Lung (tissue), 12 donors: ENCODE results near the gene DAGLA. TPM values are rescaled to one million over a fixed set of nuclear protein-coding genes. Genes with fewer than 3 reads are reported as not detected.

Experiments
- ATAC-seq: fragments of 200-7000 bp; cut with Tn5 transposase; one replicate; pipeline ENCODE4 v1.9.1; 2020; ENCODE audit warnings: moderate number of reproducible peaks; ENCODE audit not compliant: insufficient read depth, low FRiP score
- DNase-seq, 3 donors: peaks; one replicate each; pipeline ENCODE4 v3.0.0-alpha.2; 2013 to 2017
- H3K27ac ChIP-seq, 2 donors: one replicate each; pipeline ENCODE4 v1.5.1; 2013; ENCODE audit warnings: mild to moderate bottlenecking in 2 of 2, moderate library complexity in 2 of 2, control low read depth in 1 of 2, inconsistent platforms in 1 of 2, low read depth in 1 of 2, low read length in 1 of 2
- H3K27me3 ChIP-seq, 3 donors: one replicate each; pipeline ENCODE4 v1.5.1; 2013; ENCODE audit warnings: low read length in 2 of 3; ENCODE audit not compliant: control insufficient read depth in 3 of 3, insufficient read depth in 3 of 3
- H3K36me3 ChIP-seq, 4 donors: one replicate each; pipeline ENCODE4 v1.5.1; 2013; ENCODE audit warnings: low read length in 4 of 4, mild to moderate bottlenecking in 1 of 4, moderate library complexity in 1 of 4; ENCODE audit not compliant: control insufficient read depth in 4 of 4, insufficient read depth in 4 of 4
- H3K4me1 ChIP-seq, 5 donors: one replicate each; pipeline ENCODE4 v1.5.1; 2013; ENCODE audit warnings: low read length in 5 of 5, mild to moderate bottlenecking in 2 of 5, moderate library complexity in 1 of 5; ENCODE audit not compliant: control insufficient read depth in 5 of 5, insufficient read depth in 5 of 5
- H3K4me3 ChIP-seq: one replicate; pipeline ENCODE4 v1.5.1; 2013; ENCODE audit warnings: mild to moderate bottlenecking, control low read depth, moderate library complexity
- H3K9ac ChIP-seq, 2 donors: one replicate each; pipeline ENCODE4 v1.5.1; 2013; ENCODE audit warnings: low read length in 2 of 2, control low read depth in 1 of 2; ENCODE audit not compliant: insufficient read depth in 1 of 2
- H3K9me3 ChIP-seq, 4 donors: one replicate each; pipeline ENCODE4 v1.5.1; 2013; ENCODE audit warnings: low read length in 3 of 4, mild to moderate bottlenecking in 1 of 4, moderate library complexity in 1 of 4; ENCODE audit not compliant: control insufficient read depth in 4 of 4, insufficient read depth in 3 of 4
- CTCF ChIP-seq: IDR thresholded peaks from 2 replicates; pipeline ENCODE4 v1.5.1; 2012; ENCODE audit warnings: mild to moderate bottlenecking; ENCODE audit errors: control extremely low read depth, extremely low read depth
- WGBS, 2 donors: extraction: QIAGEN DNeasy Blood & Tissue Kit; methylation state at CpG; one replicate each; pipeline ENCODE4 v1.1.7; 2013; 5-methylcytosine and 5-hydroxymethylcytosine counted together
- polyA plus RNA-seq, 2 donors: library from polyadenylated mRNA; stranded (reverse); fragments of 200-250 nt; gene quantifications; one replicate each; pipeline ENCODE4 v1.2.1, GENCODE V29; 2013
- total RNA-seq, 2 donors: library from RNA; depleted of rRNA in 1 of 2; stranded (reverse); fragments of >200 nt in 1 of 2; gene quantifications; one replicate each; pipeline ENCODE4 v1.2.1, GENCODE V29; 2014 to 2021
- donor health status: control.
- donor health status: control.
- donor health status: Bipolar disorder and iron deficiency.
- donor health status: healthy.
- donor health status: DM: yes; HTN: yes; CAD: no.

Gene DAGLA
- total and polyA plus RNA-seq, 4 donors, result 1.5 to 7.5 (median 2.9) TPM

- H3K27me3 ChIP-seq, result peaks cover 0 to 4% (median 0%) of the 10 kb centered on the region in 3 donors
- H3K4me3 ChIP-seq, result no peak overlapping the region
- ATAC-seq (no peak), DNase-seq (no peak)
- no peak for TF ChIP-seq CTCF
- H3K9me3 ChIP-seq, result no peaks in the 10 kb centered on the region
- H3K36me3 ChIP-seq, result no peaks in the 10 kb centered on the region
- no peak overlapping the region for H3K27ac ChIP-seq
- peaks cover 0 to 22% (median 0%) of the 10 kb centered on the region in 5 donors for H3K4me1 ChIP-seq
- H3K9ac ChIP-seq, result no peak overlapping the region
- WGBS, 2 donors, result 78 to 87% methylated on average over 4 of the region's 4 CpGs
These were observed 75.9 kb downstream of the DAGLA start for GRCh38 chr11:61756147-61756451.

- H3K4me1 ChIP-seq, result peaks cover 0 to 22% (median 0%) of the 10 kb centered on the region in 5 donors
- no peak overlapping the region for H3K4me3 ChIP-seq
- H3K9me3 ChIP-seq, result no peaks in the 10 kb centered on the region
- no peaks in the 10 kb centered on the region for H3K36me3 ChIP-seq
- no peak for ATAC-seq
- peak in 1 of 3 donors; percentile 33 for DNase-seq
- WGBS, 2 donors, result 65 to 66% methylated on average over 9 of the region's 9 CpGs
- H3K9ac ChIP-seq, result no peak overlapping the region
- no peak for TF ChIP-seq CTCF
- peak overlapping the region in 1 of 2 donors; percentile 5 for H3K27ac ChIP-seq
- H3K27me3 ChIP-seq, result peaks cover 0 to 4% (median 0%) of the 10 kb centered on the region in 3 donors
These were observed 76.4 kb downstream of the DAGLA start for GRCh38 chr11:61756452-61757212.

GRCh38 chr11:61757213-61757862 is 77.1 kb downstream of the DAGLA start:
- Histone ChIP-seq H3K27me3 (no peaks in the 10 kb centered on the region), H3K4me1 (peaks cover 0 to 22% (median 0%) of the 10 kb centered on the region in 5 donors), H3K9me3 (no peaks in the 10 kb centered on the region), H3K4me3 (no peak overlapping the region), H3K36me3 (no peaks in the 10 kb centered on the region), H3K27ac (no peak overlapping the region), H3K9ac (no peak overlapping the region)
- 86 to 91% methylated on average over 15 of the region's 15 CpGs for WGBS, 2 donors
- no peak for ATAC-seq
- no peak for DNase-seq
- TF ChIP-seq CTCF, result no peak
